Myocyte (in vitro differentiated cells): ENCODE measurements around the gene VCL. TPM values are rescaled to one million over a fixed set of nuclear protein-coding genes. Genes with fewer than 3 reads are reported as not detected.
A peak's percentile ranks its signal among the peaks of the same experiment; 100 is the strongest.
"Not testable (repeated sequence)": the region's sequence is repeated elsewhere in the genome, so short reads cannot be mapped to it uniquely, and the experiment has no call there.

Experiments
- DNase-seq: peaks from one replicate; pipeline ENCODE4 v3.0.0-alpha.2; 2012; ENCODE audit warnings: low read depth
- total RNA-seq: library from RNA; depleted of rRNA; stranded (reverse); fragments of >200 nt; gene quantifications from 2 replicates; pipeline ENCODE4 v1.2.3, GENCODE V29; 2014

The VCL gene
- total RNA-seq, 1 donor from 2014 or later: 240 TPM

DNA sequence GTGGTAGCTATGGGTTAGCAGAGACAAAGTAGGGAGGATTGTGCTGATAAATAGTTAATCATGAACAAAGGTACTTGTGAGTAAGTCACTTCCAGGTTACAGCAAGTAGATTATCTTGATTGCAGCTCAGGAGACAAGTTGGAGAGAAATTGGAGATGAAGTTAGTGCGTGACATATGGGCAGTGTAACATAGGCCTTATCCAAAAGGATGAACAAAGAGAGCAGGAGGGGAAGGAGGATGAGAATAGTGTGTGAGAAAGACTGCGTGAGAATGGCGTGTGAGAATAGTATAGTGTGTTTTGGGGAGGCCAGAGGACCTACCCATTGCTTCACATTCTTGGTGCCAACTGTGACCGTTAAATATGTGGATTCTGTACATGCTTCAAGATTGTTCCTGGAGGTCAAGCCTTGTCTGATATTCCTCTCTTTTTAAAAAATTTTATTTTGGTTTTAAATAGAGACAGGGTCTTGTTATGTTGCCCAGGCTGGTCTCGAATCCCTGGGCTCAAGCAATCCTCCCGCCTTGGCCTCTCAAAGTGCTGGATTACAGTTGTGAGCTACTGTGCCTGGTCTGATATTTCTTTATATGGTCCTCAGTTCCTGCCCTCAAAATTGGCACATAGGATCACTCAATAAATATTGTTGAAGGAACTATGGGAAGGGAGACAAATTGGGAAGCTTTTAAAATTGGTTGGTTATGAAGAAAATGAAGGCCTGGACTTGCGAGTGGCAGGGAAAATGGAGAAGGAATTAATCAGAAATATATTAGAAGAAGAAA lies 3.2 kb downstream of the VCL start:
- DNase-seq: no peak

DNA sequence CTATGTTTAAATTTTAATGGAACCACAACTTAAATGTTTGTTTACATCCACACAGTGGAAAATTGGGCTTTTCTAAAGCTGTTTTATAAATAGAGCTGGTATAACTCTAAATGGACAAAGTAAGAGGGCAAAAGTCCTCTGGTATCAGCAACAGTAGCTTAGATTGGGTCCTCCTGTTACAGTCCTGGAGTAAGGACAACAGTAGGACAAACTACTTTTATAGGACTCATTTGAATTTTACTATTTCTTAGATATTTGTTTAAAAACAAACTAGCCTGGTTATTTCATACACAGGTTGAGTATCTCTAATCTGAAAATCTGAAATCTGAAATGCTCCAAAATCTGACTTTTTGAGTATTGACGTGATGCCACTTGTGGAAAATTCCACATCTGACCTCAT lies 8.4 kb downstream of the VCL start:
- DNase-seq: no peak

DNA sequence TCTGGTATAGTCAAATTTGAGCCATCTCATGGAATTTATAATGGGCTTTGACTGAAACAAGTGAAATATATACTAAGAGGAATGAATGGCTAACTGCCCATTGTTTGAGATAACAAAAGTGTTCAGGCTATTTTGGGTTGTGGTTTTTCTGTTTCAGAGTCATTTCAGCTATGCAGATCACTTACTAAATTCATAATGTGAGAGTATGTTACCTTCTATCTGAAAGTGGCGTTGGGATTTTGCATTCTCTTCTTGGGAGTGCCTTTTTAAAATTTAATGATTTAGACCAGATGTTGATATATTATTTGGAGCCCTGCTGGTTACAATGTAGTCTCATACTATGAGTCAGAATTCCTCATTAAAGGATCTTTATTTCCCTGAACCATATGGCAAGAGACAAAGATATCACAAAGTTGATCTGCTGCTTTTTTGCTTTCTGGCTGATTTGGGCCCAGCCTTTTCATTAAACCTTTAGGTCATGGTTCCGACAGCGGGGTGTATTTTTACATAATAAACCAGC lies 10.4 kb downstream of the VCL start:
- DNase-seq: peak; percentile 69

DNA sequence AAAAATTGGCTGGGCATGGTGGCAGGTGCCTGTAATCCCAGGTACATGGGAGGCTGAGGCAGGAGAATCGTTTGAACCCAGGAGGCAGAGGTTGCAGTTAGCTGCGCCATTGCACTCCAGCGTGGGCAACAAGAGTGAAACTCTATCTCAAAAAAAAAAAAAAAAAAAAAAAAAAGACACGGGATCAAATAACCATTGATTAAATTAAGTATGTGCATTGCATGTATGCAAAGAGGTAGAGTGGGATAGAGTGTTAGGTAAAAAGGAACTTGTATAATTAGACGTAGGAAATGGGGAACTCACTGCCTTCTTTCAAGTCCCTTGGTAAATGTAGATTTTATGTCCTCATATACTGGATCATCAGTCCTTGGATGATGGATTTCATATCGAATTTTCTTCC lies 13.1 kb downstream of the VCL start:
- DNase-seq: no peak

DNA sequence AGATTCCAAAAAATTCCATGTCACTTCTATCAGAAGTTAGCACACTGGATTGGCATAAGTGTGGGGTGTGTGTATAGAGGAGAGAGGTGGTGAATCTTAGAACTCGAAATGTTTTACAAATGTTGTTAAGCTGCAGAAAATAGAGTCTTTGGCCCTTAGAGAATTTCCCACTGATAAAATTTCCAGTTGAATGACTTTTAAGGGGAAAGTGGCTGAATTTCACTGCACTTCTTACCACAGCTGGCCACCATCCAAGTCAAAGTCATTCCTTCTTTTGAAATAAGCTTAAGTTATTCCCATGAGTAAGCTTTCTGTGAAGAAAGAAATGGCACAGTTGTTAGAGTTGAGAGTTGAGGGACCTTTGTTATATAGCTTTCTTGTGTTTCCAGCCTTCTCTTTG lies 13.9 kb downstream of the VCL start:
- DNase-seq: peak; percentile 79

DNA sequence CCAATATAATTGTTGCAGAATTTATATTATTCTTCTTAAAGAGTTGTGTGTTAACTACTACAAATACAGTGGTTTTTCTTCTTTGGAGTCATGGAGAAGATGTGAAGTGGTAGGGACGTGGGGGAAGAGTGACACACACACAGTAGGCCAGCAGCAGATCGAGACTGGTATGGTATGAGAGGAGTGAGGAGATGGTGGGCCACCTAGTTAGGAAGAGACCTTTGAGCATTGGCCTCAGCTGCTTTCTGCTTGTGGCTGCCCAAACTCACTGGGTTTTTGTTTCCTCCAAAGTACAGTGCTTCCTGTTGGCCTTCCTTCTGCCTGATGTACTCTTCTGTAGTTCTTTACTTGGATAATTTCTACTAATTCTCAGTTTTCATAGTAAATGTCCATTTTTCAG lies 14.6 kb downstream of the VCL start:
- no peak for DNase-seq

DNA sequence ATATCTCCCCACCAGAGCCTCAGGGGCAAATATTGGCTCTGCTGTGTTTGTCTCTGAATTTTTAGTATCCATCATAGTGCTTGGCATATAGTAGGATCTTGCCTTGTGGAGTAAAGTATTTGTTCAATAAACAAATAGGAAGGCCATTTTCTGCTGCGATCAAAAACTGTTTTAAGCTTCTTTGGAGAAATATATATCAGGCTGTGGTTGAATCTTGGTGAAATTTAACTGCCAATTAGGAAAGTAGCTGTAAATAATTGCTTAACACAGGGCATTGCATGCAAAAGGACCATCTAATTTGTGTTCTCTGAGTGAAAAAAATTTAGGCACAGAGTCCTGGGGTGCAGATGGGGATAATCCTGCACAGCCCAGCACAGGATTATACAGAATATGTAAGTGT lies 15.1 kb downstream of the VCL start:
- DNase-seq: no peak

DNA sequence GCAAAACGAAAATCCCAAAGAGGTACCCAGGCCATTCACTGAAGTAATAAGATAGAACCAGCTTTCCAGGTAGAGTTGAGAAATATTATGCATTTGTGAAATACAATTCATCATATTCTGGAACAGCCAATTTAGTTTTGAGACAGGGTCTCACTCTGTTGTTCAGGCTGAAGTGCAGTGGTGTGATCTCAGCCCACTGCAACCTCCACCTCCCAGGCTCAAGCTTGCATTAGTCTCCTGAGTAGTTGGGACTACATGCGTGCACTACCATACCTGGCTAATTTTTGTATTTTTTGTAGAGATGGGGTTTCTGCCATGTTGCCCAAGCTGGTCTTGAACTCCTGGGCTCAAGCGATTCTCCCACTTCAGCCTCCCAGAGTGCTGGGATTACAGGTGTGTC lies 16.7 kb downstream of the VCL start:
- DNase-seq: not testable (repeated sequence)

DNA sequence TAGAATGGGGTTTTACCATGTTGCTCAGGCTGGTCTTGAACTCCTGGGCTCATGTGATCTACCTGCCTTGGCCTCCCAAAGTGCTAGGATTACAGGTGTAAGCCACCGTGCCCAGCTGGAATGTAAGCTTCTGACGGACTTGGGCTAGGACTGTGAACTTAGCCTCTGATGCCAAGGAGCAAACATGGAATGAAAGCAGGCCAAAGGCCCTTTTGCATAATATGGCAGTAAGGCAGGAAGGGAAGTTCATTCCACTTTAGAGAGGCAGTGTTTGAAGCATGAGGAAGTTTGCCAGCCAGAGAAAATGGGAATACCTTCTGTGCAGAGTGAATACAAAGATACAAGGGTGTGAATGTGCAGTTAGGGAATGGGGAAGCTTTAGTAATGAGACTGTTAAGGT lies 20.3 kb downstream of the VCL start:
- DNase-seq: no peak

DNA sequence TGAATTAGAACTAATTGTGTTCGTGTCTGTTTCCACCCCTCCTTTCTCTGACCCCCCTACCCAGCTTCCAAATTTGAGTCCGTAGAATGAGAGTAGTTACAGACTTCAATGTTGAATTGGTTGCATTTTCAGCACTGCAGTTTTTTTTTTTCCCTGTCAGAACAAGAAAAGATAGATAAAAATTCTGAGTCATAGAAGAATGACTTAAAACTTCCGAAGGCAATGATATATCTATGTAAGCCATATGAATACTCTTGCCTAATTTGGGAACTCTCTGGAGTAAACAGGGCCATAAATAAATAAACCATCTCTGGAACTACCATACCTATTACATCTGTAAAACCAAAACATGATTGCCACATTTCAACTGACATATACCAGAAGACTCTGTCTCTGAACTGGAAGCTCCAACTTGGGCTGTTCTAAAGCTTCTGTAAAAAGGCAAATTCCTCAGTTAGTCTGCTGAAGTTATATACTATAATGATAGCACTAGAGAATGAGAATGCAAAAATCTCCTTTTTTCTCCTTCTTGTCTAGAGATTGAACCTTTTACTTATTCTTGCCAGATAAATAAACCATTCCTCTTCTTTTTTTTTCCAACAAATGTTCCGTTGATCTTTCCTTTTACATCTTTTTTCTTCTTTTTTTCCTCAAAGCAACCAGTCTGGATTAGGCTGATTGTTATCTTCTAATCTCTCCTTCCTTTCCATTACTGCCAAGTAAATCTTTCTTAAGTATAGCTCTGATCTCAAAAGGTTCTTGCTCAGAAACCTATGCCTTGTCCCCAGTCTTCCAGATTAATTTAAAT lies 23.5 kb downstream of the VCL start:
- DNase-seq: no peak

DNA sequence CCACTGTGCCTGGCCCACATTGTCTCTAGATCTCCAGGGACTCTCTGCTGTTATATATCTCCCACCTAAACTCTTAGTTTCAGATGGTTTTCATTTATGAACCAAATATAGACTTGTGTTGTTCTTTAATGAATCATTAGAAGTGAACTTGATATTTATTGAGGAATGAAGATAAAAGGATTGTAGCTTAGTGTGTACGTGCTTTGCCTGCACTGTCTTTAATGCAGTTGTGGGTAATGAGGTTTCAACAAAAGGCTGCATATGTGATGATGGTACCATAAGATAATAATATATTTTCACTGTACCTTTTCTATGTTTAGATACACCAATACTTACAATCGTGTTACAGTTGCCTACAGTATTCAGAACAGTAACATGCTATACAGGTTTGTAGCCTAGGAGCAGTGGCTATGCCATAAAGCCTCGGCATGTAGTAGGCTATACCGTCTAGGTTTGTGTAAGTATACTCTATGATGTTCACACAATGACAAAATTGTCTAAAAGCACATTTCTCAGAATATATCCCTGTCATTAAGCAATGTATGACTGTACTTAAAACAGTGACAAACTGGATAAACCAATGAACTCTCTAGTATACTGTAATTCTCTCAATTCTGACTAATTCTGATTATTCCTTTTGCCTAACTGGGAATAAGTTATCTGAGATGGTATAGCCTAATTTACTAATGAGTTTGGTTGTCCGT lies 25.2 kb downstream of the VCL start:
- no peak for DNase-seq

DNA sequence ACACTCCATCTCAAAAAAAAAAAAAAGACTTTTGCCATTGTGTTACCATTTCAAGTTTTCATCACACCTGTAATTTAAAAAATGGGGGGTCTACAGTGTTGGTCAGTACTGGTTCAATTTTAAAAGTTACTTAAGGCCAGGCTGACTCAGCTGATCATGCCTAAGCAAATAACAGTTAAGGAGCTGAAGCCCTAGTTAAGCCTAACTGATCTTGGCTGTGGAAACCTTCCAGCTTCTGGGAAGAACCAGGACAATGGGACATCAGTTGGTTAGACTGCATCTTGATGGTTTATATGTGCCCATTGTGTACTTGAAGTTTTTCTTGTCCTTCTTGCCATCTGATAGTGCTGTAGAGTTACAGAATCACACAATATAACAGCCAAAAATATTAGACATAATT lies 26.7 kb downstream of the VCL start:
- no peak for DNase-seq

DNA sequence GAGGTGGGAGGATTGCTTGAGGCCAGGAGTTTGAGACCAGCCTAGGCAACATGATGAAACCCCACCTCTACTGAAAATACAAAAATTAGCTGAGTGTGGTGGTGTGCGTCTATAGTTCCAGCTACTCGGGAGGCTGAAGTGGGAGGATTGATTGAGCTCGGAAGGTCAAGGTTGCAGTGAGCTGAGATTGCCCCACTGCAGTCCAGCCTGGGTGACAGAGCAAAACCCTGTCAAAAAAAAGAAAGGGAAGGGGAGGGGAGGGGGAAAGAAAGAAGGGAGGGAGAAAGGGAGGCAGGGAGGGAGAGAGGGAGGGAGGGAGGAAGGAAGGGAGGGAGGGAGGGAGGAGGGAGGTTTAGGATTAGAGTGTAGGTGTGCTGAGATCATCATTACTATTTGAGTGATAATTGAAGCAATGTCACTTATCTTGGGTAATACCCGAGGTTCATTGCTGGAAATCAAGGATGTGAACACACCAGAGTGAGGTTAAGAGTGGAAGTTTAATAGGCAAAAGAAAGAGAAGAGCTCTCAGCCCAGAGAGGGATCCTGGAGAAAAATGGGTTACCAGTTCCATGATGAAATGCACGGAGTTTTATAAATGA lies 27.6 kb downstream of the VCL start:
- DNase-seq: no peak

DNA sequence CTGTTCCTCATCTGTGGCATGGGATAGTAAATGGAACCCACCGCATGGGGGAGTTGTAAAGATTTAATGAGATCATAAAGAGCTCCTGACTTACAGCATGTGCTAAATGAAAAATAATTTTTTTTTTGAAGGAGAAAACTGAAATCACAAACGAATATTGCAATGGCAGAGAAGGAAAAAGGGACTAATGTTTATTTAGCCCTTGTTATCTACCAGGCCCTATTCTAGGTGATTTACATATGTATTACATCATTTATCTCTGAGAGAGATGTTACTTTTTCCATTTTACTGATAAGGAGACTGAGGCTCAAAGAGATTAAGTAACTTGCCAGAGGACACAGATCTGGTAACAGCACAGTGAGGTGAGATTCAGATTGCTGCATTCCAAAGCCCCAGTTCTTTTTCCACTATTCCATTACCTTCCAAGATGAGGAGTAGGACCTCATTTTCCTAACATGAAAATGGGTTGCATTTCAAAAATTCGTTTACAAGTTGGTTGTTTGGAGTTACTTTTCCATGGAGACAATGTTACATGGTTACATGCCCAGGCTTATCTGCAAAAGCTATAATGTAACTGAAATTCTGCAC lies 28.6 kb downstream of the VCL start:
- no peak for DNase-seq

DNA sequence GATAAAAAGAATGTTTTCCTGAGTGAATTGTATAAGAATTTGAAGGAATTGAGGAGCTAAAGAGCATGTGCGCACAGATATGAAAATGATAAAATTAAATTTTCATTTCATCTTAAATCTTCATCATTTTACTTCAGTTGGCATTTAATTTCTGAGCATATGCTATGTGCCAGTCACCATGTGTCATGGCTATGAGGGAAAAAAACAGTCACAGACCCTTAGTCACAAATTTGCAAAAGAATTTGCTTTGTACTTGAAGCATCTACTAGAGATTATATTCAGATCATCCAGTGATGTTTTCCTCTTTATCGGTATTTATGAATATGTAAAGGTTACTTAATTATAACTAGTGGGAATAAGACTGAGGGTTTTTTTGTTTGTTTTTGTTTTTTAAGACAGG lies 29.8 kb downstream of the VCL start:
- DNase-seq: no peak

DNA sequence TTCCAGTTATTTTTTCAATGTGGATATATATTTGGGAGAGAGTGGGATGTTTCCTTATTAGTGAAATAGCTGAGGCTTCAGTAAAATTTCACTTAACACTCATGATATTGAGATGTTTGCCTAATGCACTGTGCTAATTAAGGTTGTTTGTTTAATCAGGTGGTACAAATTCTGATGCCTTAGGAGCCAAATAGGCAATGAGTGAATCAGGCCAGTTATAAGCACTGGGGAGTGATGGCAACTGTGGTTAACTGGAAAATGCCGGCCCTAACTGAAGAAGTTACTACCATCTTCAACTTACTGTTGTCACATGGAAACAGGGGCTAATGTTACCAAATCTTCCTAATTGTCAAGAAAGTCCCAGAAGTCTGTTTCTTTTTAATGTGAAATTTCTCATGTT lies 32.0 kb downstream of the VCL start:
- no peak for DNase-seq

DNA sequence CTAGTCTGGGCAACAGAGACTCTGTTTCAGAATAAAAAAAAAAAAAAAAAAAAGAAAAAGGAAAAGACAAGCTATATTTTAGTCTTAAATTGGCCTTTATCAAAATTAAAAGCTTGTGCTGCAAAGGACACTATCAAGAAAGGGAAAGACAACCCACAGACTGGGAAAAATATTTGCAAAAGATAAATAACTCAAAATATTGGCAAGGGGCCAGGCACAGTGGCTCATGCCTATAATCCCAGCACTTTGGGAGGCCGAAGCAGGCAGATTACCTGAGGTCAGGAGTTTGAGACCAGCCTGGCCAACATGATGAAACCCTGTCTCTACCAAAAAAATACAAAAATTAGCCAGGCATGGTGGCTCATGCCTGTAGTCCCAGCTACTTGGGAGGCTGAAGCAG lies 34.3 kb downstream of the VCL start:
- not testable (repeated sequence) for DNase-seq

DNA sequence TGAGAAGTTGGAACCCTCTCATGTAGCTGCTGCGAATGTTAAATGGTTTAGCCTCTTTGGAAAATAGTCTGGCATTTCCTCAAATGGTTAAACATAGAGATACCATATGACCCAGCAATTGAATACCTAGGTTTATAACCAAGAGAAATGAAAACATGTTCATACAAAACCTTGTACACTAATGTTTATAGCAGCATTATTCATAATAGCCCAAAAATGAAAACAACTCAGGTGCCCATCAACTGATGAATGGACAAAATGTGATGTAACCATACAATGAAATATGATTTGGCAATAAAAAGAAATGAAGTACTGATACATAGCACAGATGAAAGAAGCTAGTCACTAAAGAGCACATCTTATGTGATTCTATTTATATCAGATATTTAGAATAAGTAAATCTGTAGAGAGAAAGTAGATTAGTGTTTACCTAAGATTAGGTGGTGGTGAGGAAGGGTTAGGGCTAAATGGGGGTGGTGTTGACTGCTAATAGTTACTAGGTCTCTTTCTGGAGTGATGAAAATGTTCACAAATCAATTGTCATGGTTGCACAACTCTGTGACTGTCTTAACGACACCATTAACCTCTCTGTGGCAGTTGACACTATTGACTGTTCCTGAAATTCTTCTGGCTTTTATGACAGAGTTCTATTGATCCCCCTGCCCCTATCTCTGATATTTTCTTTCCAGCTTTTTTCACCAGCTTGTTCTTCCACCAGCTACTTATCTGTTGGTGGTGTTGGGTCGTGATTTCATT lies 35.2 kb downstream of the VCL start:
- no peak for DNase-seq

DNA sequence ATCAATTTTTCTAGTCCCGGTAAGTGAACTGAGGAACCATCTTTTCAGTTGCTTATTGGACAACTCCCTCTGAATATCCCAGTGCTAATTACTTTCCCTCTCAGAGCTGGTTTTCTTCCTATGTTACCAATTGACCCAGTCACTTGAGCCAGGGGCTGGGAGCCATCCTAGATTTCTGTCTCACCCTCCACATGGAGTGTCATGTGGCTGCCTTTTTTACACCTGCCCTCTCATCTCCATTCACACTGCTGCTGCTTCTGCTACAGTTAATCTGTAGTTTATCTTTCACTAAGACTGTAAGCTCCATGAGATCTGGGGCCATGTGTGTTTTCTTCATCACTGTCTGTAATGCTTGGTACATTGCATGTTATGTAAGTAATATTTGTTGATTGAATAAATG lies 35.8 kb downstream of the VCL start:
- DNase-seq: peak; percentile 43

DNA sequence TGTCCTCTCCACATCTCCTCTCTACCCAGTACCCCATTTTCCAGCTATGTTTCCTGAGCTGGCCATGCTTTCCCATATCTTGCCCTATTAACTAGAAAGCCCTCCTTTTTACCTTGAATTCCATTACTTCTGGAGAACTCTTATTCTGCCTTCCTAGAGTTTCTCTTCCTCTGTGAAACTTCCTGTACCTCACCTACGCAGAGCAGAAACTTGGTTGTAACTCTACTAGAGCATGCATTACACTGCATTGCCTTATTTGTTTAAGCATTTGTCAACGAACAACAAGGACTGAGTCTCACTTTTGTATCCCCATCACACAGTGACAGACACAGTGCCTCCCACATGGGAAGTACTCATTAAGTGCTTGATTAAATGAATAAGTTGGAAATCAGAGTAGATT lies 36.4 kb downstream of the VCL start:
- no peak for DNase-seq
